ENCODE results near the gene UBAC1. TPM values are rescaled to one million over a fixed set of nuclear protein-coding genes. Genes with fewer than 3 reads are reported as not detected.

The UBAC1 gene
- total RNA-seq, 1 donor from 2014 or later, result 47.7 TPM

GRCh38 chr9:135941288-135941995 lies 19.7 kb downstream of the UBAC1 start:
- no peak overlapping the region for H3K27ac Mint-ChIP-seq
- H3K4me3 Mint-ChIP-seq, result no peak overlapping the region
- H3K27me3 Mint-ChIP-seq, result peaks cover 4% of the 10 kb centered on the region
- H3K9me3 Mint-ChIP-seq, result peaks cover 6% of the 10 kb centered on the region
- intact Hi-C loops (cut with micrococcal nuclease), result no loop called here
- peaks cover 8% of the 10 kb centered on the region for H3K4me1 Mint-ChIP-seq
- H3K36me3 Mint-ChIP-seq (ENCODE audit: low read depth), result peaks cover 74% of the 10 kb centered on the region
- no peak for DNase-seq

GRCh38 chr9:135939351-135940265 lies 21.6 kb downstream of the UBAC1 start:
- peak; percentile 80 for DNase-seq
- Mint-ChIP-seq H3K4me1 (peaks cover 8% of the 10 kb centered on the region), H3K36me3 (ENCODE audit: low read depth) (peaks cover 71% of the 10 kb centered on the region), H3K27me3 (peaks cover 4% of the 10 kb centered on the region), H3K4me3 (peak overlapping the region; percentile 78), H3K9me3 (peaks cover 6% of the 10 kb centered on the region), H3K27ac (peak overlapping the region; percentile 98)
- intact Hi-C loops (cut with micrococcal nuclease), result no loop called here

- peaks cover 65% of the 10 kb centered on the region for H3K36me3 Mint-ChIP-seq (ENCODE audit: low read depth)
- peaks cover 8% of the 10 kb centered on the region for H3K4me1 Mint-ChIP-seq
- DNase-seq, result no peak
- H3K27ac Mint-ChIP-seq, result no peak overlapping the region
- intact Hi-C loops (cut with micrococcal nuclease), result no loop called here
- H3K4me3 Mint-ChIP-seq, result no peak overlapping the region
- H3K9me3 Mint-ChIP-seq, result peaks cover 6% of the 10 kb centered on the region
- peaks cover 4% of the 10 kb centered on the region for H3K27me3 Mint-ChIP-seq
Measured at GRCh38 chr9:135937521-135938489, 23.4 kb downstream of the UBAC1 start.

GRCh38 chr9:135933114-135933513 lies 28.1 kb downstream of the UBAC1 start:
- no peak for DNase-seq
- intact Hi-C loops (cut with micrococcal nuclease), result no loop called here
- Mint-ChIP-seq H3K9me3 (no peaks in the 10 kb centered on the region), H3K4me3 (no peak overlapping the region), H3K4me1 (peaks cover 3% of the 10 kb centered on the region), H3K27ac (no peak overlapping the region), H3K36me3 (ENCODE audit: low read depth) (peaks cover 45% of the 10 kb centered on the region), H3K27me3 (no peaks in the 10 kb centered on the region)

GRCh38 chr9:135932656-135933055 lies 28.5 kb downstream of the UBAC1 start:
- intact Hi-C loops (cut with micrococcal nuclease), result no loop called here
- Mint-ChIP-seq H3K36me3 (ENCODE audit: low read depth) (peaks cover 42% of the 10 kb centered on the region), H3K4me3 (no peak overlapping the region), H3K27ac (no peak overlapping the region), H3K9me3 (no peaks in the 10 kb centered on the region), H3K4me1 (peaks cover 7% of the 10 kb centered on the region), H3K27me3 (no peaks in the 10 kb centered on the region)
- no peak for DNase-seq

GRCh38 chr9:135931349-135931820 lies 29.8 kb downstream of the UBAC1 start:
- Mint-ChIP-seq H3K4me3 (no peak overlapping the region), H3K9me3 (no peaks in the 10 kb centered on the region), H3K4me1 (peaks cover 13% of the 10 kb centered on the region), H3K27ac (no peak overlapping the region), H3K36me3 (ENCODE audit: low read depth) (peaks cover 31% of the 10 kb centered on the region), H3K27me3 (no peaks in the 10 kb centered on the region)
- intact Hi-C loops (cut with micrococcal nuclease), result no loop called here
- no peak for DNase-seq

GRCh38 chr9:135930446-135931345 lies 30.5 kb downstream of the UBAC1 start:
- no peak for DNase-seq
- intact Hi-C loops (cut with micrococcal nuclease), result no loop called here
- peaks cover 30% of the 10 kb centered on the region for H3K36me3 Mint-ChIP-seq (ENCODE audit: low read depth)
- peak overlapping the region; percentile 41 for H3K27ac Mint-ChIP-seq
- H3K4me1 Mint-ChIP-seq, result peaks cover 17% of the 10 kb centered on the region
- H3K9me3 Mint-ChIP-seq, result peaks cover 2% of the 10 kb centered on the region
- no peak overlapping the region for H3K4me3 Mint-ChIP-seq
- H3K27me3 Mint-ChIP-seq, result no peaks in the 10 kb centered on the region

GRCh38 chr9:135929656-135930445 lies 31.3 kb downstream of the UBAC1 start:
- Mint-ChIP-seq H3K4me3 (no peak overlapping the region), H3K27me3 (no peaks in the 10 kb centered on the region), H3K9me3 (peaks cover 3% of the 10 kb centered on the region), H3K36me3 (ENCODE audit: low read depth) (peaks cover 26% of the 10 kb centered on the region), H3K4me1 (peaks cover 26% of the 10 kb centered on the region), H3K27ac (no peak overlapping the region)
- intact Hi-C loops (cut with micrococcal nuclease), result no loop called here
- no peak for DNase-seq

- Mint-ChIP-seq H3K4me1 (peaks cover 32% of the 10 kb centered on the region), H3K4me3 (no peak overlapping the region), H3K36me3 (ENCODE audit: low read depth) (peaks cover 32% of the 10 kb centered on the region), H3K27me3 (no peaks in the 10 kb centered on the region), H3K9me3 (peaks cover 3% of the 10 kb centered on the region), H3K27ac (no peak overlapping the region)
- intact Hi-C loops (cut with micrococcal nuclease), result no loop called here
- DNase-seq, result no peak
Measured at GRCh38 chr9:135928731-135929655, 32.2 kb downstream of the UBAC1 start.

- Mint-ChIP-seq H3K4me1 (peaks cover 32% of the 10 kb centered on the region), H3K9me3 (peaks cover 3% of the 10 kb centered on the region), H3K27ac (no peak overlapping the region), H3K4me3 (no peak overlapping the region), H3K36me3 (ENCODE audit: low read depth) (peaks cover 26% of the 10 kb centered on the region), H3K27me3 (no peaks in the 10 kb centered on the region)
- DNase-seq, result no peak
- intact Hi-C loops (cut with micrococcal nuclease), result no loop called here
Measured at GRCh38 chr9:135928074-135928730, 33.0 kb downstream of the UBAC1 start.
